ENCODE measurements around the gene NCK2. TPM values are rescaled to one million over a fixed set of nuclear protein-coding genes. Genes with fewer than 3 reads are reported as not detected.

The NCK2 gene
- polyA plus RNA-seq, 1 of the 3 experiments (the other 2 are of a cell fraction): 42.8 TPM

- no peak for DNase-seq
- Histone ChIP-seq H2AFZ (ENCODE audit: low read depth) (no peak overlapping the region), H3F3A (replicated peaks; ENCODE audit: insufficient read depth) (no peaks in the 10 kb centered on the region), H3K36me3 (replicated peaks in 1 of 2; ENCODE audit: control insufficient read depth in 1 of 2, insufficient read depth in 2 of 2, low read length in 1 of 2) (no peaks in the 10 kb centered on the region), H3K27me3 (ENCODE audit: insufficient read depth) (no peaks in the 10 kb centered on the region; the same call in 1 of the 2 replicates), H3K9me2 (no peaks in the 10 kb centered on the region), H3K27ac (ENCODE audit: low read depth in 2 of 2, low read length in 1 of 2) (no peak overlapping the region), H3K4me2 (no peak overlapping the region), H3K4me1 (ENCODE audit: control insufficient read depth in 1 of 2, insufficient read depth in 2 of 2, low read depth in 1 of 2, low read length in 1 of 2) (no peaks in the 10 kb centered on the region), H3K9ac (no peak overlapping the region), H3K4me3 (ENCODE audit: low read depth in 2 of 2, low read length in 1 of 2) (no peak overlapping the region), H3K79me2 (ENCODE audit: insufficient read depth) (no peaks in the 10 kb centered on the region), H3K9me3 (no peaks in the 10 kb centered on the region), H4K20me1 (ENCODE audit: insufficient read depth) (no peaks in the 10 kb centered on the region)
- 63% methylated on average over 5 of the region's 8 CpGs for WGBS (ENCODE audit: low lambda C conversion rate)
- ChIA-PET POLR2A (no interaction called here), CTCF (interaction anchor here (1.6 kb wide), 1 partner anchor 10 kb away, joined by 4 read pairs; no protein-coding TSS in a partner anchor)
- TF ChIP-seq SMC3 (IDR thresholded peaks at IDR 0.05; ENCODE audit: low read depth, low read length) (no peak), NRF1 (IDR thresholded peaks at IDR 0.05; ENCODE audit: low read depth, low read length) (no peak), RAD21 (IDR thresholded peaks at IDR 0.05; ENCODE audit: low read length) (no peak), JUND (IDR thresholded peaks at IDR 0.05) (no peak), SIN3A (IDR thresholded peaks at IDR 0.05; ENCODE audit: borderline replicate concordance, low read depth, low read length) (no peak), USF1 (IDR thresholded peaks at IDR 0.05; ENCODE audit: borderline replicate concordance, low read depth) (no peak), ZBTB33 (IDR thresholded peaks at IDR 0.05; ENCODE audit: borderline replicate concordance, low read depth) (no peak), USF2 (IDR thresholded peaks at IDR 0.05; ENCODE audit: borderline replicate concordance, low read depth, low read length) (no peak), NFIC (IDR thresholded peaks at IDR 0.05; ENCODE audit: borderline replicate concordance) (no peak), CHD2 (IDR thresholded peaks at IDR 0.05; ENCODE audit: low read length, partially characterized antibody) (no peak), PBX3 (IDR thresholded peaks at IDR 0.05) (no peak), TCF12 (IDR thresholded peaks at IDR 0.05) (no peak), YY1 (IDR thresholded peaks at IDR 0.05; ENCODE audit: low read depth) (no peak), FOXM1 (IDR thresholded peaks at IDR 0.05; ENCODE audit: low read depth) (no peak), EP300 (IDR thresholded peaks at IDR 0.05; ENCODE audit: borderline replicate concordance in 1 of 2, low read depth in 1 of 2, low read length in 1 of 2) (no peak), REST (IDR thresholded peaks at IDR 0.05; ENCODE audit: low read depth, low read length) (no peak), ELF1 (IDR thresholded peaks at IDR 0.05) (no peak), TAF1 (IDR thresholded peaks at IDR 0.05; ENCODE audit: borderline replicate concordance, low read depth, low read length) (no peak), GATA2 (CRISPR knock-in tag; IDR thresholded peaks at IDR 0.05) (no peak), CTCF (IDR thresholded peaks at IDR 0.05) (no peak)
These were observed 25.7 kb upstream of the NCK2 start for GRCh38 chr2:105718846-105719481.

Data from SK-N-SH (cell line).